Medulla oblongata (tissue), 1 donor: ENCODE data around the gene AIF1.

Experiments used
- DNase-seq: peaks from one replicate; pipeline ENCODE4 v3.0.0-alpha.2; 2015; ENCODE audit errors: extremely low spot score

The AIF1 gene

DNA sequence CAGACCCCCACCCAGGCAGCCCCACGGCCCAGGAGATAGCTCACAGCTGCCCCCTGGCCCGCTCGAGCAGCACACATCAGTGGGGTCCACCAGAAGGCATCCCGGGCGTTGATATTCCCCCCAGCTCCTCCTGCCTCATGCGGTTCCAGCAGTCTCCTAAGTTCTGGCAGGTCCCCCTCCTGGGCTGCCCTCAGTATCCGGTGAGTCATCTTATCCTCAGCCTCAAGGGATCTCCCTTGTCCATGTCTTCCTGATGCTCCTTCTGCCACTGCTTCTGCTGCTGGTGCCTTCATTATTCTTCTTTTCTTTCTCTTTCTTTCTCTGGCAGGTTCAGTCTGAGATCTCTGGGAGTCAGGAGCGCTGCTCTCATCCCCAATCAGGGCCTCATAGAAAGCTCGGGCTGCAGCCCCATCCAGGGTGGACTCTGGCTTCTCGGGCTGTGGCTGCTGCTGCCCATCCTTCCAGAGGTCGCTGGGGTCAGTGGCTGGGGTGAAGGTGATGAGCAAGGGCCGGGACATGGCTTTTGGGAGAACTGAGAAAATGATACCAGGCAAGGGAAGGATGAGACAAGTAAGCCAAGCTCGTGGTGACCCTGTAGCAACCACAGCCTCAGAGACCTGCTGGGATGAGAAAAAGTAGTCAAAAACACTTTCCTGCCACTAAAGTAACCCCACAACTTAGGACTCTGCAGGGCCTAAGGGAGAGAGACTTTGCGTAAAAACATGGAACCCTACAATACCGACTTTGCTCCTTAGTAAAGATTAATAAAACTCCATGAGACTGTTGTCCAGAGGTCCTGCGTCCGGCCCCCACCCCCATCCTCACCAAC, 49.1 kb downstream of the AIF1 start:
- DNase-seq = no peak

DNA sequence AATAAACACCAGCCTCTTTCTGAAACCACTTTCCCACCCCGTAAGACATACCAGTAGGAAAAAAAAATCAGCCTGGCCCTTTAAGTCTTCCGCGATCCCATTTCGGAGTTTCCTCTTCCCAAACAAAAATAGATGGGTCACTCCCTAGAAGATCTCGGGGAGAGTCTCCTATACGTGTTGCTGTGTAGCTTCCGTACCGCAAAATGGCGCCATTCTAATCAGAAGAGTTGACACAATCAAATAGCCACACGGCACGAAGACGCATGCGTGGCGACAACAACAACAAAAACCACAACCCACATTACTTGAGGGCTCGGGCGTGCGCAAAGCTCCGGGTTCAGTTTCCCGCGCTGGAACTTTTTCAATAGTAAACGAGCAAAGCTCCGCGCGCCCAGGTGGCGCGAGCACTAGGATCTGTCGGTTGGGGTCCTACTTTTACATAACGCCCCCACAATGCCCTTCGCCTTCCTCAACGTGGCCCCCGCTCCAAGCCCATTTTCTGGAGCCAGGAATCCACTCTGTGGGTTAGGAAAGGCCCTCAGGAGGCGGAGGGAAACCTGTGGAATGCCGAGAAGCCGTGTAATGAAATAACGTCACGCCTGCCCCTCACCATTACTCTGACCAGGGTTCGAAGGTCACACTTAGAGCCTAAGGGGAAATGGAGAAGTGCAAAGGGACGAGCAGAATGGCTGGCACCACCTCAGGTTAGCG, 49.9 kb downstream of the AIF1 start, which contains the start of gene GPANK1:
Gene GPANK1 (minus strand): TSS at position 208 of the 711 bp plus-strand sequence. CDS start 519 bp downstream, outside the sequence.
- peak; percentile 98 for DNase-seq

DNA sequence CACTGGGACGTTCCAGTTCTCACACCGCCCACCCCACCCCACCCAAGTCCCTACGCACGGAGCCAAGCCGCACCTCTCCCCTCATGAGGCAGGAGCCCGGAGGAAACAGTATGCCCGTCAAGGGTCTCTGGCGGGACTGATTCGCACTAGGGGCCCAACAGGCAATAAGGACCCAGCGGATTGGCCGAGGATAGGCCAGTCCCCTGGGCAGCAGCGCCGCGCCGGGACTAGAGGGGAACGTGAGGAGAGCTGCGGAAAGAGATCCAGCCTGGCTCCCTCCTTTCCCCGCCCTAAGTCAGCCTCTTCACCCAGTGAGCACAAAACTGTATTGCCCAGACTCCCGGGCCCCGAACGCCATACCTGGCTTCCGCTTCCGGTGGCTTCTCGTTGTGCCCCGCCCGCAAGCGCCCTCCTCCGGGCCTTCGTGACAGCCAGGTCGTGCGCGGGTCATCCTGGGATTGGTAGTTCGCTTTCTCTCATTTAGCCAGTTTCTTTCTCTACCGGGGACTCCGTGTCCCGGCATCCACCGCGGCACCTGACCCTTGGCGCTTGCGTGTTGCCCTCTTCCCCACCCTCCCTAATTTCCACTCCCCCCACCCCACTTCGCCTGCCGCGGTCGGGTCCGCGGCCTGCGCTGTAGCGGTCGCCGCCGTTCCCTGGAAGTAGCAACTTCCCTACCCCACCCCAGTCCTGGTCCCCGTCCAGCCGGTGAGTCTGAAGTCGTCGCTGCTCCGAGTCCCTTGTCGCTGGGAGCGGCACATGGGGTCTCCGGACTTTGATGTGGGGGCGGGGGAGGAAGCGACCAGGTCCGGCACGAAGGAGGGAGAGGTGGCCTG, 50.7 kb downstream of the AIF1 start, which contains the start of gene CSNK2B:
Gene CSNK2B (plus strand): TSS at position 580 of the 836 bp plus-strand sequence. CDS start 752 bp downstream, outside the sequence.
- DNase-seq = peak; percentile 99

DNA sequence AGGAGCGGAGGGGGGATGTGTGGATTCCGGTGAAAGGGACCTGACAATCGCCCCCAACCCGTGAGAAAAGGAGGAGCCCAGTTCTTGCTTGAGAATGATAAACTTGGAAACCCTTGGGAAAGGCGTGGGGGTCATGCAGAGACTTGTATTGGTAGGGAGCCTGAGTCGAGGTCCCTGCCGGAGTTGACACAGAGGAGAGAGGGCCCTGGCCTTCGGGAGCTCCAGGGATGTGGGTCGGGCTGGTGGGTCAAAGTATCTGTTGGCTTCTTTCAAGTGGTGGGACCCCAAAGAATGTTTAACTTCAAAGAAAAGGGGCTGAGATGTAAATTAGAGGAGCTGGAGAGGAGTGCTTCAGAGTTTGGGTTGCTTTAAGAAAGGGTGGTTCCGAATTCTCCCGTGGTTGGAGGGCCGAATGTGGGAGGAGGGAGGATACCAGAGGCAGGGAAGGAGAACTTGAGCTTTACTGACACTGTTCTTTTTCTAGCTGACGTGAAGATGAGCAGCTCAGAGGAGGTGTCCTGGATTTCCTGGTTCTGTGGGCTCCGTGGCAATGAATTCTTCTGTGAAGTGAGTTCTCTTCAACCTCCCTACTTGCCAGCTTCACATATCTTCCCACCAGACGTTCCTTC, 51.4 kb downstream of the AIF1 start:
- no peak for DNase-seq
